Cerebellar nuclear complex (tissue), 1 donor: ENCODE measurements around the gene UBL3.

Experiments
- DNase-seq, 2 experiments: peaks; one replicate each; lab custom pipeline; 2025; lab: John Stamatoyannopoulos, UW

Gene UBL3

DNA sequence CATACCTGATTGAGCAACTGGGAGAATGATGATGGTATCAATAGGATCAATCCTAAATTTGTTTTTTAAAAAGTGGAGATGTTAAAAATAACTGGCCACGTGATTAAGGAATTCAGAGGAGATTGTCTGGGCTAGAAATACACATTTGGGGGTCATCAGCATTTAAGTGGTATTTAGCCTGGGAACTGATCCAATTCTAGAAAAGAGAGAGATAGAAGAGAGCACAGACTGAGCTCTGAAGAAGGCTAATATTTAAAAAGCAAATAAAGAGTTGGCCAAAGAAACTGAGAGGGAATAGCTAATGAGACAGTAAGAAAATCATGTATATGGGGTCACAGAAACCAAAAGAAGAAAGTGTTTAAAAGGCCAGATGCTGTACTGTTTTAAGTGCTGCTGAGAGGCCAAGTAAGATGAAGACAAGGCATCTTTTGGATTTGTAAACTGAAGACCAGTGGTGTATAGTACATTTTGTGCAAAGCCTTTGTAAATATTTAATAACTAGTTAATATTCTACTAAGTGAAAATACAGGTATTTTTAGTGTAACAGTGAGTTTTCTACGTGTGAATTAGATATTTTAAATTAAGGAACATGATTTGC lies 40.2 kb downstream of the UBL3 start:
- no peak for DNase-seq

DNA sequence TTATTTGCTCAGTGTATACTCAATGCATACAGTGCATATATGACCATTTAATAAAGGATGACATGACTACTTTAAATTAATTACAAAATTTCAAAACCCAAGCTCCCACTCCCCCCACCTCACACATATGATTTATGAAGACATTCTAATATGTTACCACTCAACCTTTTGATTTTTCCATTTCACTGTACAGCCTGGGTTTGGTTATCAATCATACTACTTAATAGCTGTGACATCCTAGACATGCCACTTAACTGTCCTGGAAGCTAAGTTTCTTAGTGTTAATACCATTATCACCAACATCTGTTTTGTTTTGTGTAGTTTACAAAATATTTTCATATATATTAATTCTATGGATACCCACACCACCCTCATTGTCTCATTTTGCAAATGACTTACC lies 42.2 kb downstream of the UBL3 start:
- no peak for DNase-seq

DNA sequence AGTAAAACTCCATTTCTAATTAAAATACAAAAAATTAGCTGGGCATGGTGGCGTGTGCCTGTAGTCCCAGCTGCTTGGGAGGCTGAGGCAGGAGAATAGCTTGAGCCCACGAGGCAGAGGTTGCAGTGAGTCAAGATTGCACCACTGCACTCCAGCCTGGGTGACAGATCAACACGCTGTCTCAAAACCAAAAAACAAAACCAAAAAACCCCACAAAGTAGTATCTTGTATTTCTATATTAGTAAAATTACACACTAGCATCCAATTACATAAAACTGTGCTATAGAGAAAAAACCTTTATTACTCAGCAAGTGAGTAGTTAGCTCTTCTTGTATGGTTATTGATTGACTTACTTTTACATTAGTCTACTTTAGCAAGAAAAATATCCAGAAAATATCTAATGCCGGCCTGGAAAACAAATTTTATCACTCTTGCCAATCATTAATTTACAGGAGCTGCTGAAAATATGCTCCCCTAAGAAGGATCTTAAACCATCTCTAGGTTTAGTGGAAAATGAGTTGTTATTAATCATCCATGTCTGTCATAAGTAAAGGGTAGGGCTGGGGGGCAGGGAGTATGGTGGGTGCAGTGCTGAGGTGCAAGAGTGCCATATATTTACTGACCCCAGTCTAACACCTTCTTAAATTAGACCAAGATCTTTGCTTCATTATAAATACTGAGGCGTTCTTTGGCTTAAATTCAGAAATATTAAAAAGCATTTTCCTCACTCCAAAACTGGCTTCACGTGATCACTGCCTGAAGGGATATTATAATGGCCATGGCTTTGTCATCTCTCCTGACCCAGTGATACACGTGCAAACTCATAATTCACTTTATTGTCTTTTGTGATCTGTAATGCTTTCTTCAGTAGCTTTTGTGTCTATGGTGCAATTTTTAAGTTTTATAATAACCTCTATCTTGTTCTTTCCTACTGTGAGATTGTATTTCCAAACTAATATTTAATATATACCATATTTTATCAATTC lies 44.1 kb downstream of the UBL3 start:
- DNase-seq, result no peak

DNA sequence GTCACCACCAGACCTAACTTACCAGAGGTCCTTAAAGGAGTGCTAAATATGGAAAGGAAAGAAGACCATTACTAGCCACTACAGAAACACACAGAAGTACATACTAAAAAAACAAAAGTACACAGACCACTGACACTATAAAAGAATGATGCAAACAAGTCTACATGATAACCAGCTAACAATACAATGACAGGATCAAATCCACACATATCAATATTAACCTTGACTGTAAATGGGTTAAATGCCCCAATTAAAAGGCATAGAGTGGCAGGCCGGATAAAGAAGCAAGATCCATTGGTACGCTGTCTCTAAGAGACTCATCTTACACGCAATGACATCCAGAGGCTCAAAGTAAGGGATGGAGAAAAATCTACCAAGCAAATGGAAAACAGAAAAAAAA lies 47.2 kb downstream of the UBL3 start:
- no peak for DNase-seq

GRCh38 chr13:29802621-29803020 lies 47.8 kb downstream of the UBL3 start:
- DNase-seq, result no peak

DNA sequence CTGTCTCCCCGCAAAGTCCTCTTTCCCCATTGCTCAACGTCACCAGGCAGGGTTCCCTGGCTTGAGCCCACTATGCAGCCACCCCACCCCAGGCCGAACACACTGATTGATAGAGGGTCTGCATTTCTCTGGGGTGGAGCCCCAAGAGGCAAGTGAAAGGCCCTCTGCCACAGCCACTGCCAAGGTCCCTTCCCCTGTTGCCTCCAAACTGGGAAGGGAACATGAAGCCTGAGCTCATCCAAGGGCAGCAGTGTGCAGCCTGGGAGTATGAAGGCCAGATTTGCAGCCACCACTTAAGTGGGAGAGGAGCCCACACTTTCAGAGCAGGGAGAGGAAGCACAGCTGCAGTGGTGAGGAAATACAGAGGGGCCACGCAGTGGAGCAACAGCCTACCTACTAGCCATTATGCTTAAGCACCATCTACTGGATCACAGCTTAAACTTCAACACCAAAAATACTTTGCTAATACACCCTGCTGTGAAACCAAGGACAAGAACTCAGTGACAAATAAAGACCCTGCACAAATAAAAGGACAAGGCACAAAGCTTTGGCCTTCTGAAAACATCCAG lies 48.6 kb downstream of the UBL3 start:
- DNase-seq, result no peak

DNA sequence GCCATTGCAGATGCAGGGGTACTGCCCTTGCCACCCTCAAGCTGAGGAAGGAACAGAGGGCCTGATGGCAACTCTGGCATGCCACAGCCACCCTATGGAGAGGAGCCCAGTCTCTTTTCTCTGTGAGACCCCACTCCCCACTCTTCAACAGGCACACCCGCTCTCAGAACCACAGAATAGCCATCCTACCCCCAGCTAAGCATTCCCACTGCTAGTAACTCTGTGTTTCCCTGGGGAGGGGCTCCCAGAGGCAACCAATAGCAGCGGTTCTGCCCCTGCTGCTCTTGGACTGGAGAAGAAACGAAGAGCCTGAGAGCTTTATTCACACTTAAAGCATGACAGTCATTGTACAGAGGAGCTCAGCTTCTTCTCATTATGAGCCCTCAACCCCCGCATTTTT lies 49.3 kb downstream of the UBL3 start:
- DNase-seq, result no peak

- DNase-seq, result no peak
Measured at GRCh38 chr13:29800687-29801086, 49.7 kb downstream of the UBL3 start.

DNA sequence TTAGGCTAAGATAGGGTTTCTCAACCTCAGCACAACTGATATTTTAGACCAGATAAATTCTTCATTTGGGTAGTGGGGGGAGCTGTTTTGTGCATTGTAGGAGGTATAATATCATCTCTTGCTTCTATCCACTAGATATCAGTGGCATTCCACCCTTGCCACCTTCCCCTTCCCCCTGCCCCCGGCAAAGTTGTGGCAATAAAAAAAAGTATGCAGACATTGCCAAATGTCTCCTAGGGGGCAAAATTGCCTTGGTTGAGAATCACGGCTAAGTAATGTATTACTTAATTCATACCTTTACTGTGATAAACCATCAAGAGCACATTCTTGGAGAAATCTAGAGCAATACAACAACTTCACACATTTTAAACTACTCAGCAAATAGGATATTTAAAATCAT lies 51.4 kb downstream of the UBL3 start:
- no peak for DNase-seq

DNA sequence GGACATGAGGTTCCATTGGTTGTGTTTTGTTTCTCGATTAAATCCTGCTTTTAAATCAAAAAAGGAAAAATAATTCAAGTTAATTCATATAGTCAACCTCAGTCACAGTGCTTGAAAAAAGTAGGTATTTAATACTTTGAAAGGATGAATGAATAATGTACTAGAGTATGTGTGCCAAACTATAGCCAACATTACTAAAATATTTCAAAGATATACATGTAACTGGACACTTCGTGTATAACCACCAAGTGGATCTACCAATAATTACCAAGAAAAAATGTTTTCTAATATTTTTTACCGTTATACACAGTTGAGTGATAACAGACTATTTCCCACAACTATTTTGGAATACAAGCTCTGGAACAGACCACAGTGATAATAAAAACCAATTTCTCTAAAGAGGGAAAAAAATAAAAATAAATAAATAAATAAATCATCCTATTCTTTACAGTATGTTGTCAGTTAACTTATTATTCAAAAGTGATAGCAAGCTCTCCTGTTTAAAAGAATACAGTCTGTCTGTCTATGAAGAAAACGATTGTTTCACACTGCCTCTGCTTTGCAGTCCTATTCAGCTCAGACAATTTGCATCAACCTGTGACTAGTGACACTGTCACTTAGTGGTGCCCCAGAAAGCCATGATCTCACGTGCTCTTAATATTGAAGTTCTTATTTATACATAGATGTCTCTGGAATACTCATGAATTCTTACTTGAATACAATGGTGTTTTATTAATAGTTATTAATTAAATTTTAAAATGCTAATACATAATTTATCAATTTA lies 58.2 kb downstream of the UBL3 start:
- no peak for DNase-seq

- no peak for DNase-seq
Measured at GRCh38 chr13:29791508-29791907, 58.9 kb downstream of the UBL3 start.

DNA sequence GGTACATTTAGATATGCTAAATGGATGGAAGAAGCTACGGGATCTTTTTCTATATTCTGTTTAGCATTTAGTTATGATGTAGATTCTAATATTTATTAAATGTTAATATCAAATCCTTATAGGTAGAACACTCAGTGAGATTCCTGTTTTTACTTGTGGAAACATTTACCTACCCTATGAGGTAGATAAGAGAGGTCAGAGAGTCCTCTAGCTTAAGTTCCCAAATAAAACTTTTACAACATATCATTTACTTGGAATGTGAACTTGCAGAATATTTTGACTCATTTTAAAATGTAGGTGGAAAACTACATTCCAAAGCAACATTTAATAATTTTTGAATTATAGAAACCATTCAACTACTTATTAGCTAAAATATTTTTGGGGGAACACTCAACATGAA lies 63.7 kb downstream of the UBL3 start:
- no peak for DNase-seq

- DNase-seq, result no peak
Measured at GRCh38 chr13:29785978-29786377, 64.4 kb downstream of the UBL3 start.

- DNase-seq, result no peak
Measured at GRCh38 chr13:29782798-29783197, 67.6 kb downstream of the UBL3 start.

- no peak for DNase-seq
Measured at GRCh38 chr13:29774830-29775229, 75.6 kb downstream of the UBL3 start.

DNA sequence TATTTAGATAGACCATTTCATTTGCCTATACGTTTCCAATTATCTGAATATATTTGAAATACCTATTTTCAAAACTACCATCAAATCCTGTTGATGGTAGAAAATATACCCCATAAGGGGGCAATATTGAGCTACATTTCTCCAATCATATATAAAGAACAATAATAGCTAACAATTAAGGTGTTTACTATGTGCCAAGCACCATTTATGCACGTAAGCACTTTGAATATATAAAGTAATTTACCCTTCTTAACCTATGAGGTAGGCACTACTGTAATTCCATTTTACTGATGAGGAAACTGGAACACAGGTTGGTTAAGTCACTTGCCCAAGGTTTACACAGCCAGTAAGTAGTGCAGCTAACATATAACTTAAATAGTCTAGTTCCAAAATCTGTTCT lies 79.2 kb downstream of the UBL3 start:
- DNase-seq, result no peak

- DNase-seq, result no peak
Measured at GRCh38 chr13:29767006-29767405, 83.4 kb downstream of the UBL3 start.

- DNase-seq, result no peak
Measured at GRCh38 chr13:29763436-29764180, 86.8 kb downstream of the UBL3 start.

GRCh38 chr13:29761815-29762214 lies 88.6 kb downstream of the UBL3 start:
- no peak for DNase-seq

DNA sequence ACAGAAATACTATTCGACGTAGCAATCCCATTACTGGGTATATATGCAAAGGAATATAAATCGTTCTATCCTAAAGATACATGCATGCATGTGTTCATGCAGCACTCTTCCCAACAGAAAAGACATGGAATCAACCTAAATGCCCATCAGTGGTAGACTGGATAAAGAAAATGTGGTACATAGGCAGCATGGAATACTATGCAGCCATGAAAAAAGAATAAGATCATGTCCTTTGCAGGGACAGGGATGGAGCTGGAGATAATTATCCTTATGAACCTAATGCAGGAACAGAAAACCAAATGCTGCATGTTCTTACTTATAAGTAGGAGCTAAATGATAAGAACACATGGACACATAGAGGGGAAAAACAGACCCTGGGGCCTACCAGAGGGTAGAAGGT lies 89.3 kb downstream of the UBL3 start:
- no peak for DNase-seq

- DNase-seq, result no peak
Measured at GRCh38 chr13:29760544-29760943, 89.9 kb downstream of the UBL3 start.
